Neural cell (in vitro differentiated cells): ENCODE data around the gene NDST1. TPM values are rescaled to one million over a fixed set of nuclear protein-coding genes. Genes with fewer than 3 reads are reported as not detected.

Experiments
- polyA plus RNA-seq: library from polyadenylated mRNA; depleted of rRNA; stranded (reverse); fragments of >200 nt; gene quantifications from 2 replicates; pipeline ENCODE4 v1.2.3, GENCODE V29; 2014

NDST1 gene
- polyA plus RNA-seq, 1 donor from 2014 or later: 15.6 TPM

Other genes starting within 250 kb of the NDST1 start
- gene CAMK2A, start 218.4 kb upstream of the NDST1 start, polyA plus RNA-seq: 61.7 and 73.9 TPM in 2 replicates
- not detected in 2 replicates for gene ARSI, start 205.2 kb upstream of the NDST1 start, polyA plus RNA-seq
- gene TCOF1, start 150.4 kb upstream of the NDST1 start, polyA plus RNA-seq: 6.5 and 8.5 TPM in 2 replicates
- gene CD74, start 95.2 kb upstream of the NDST1 start, polyA plus RNA-seq: not detected in 2 replicates
- 2,744 and 3,490 TPM in 2 replicates for gene RPS14, start 58.4 kb upstream of the NDST1 start, polyA plus RNA-seq
- 0.14 TPM in 1 of 2 replicates, not detected in the other for gene SYNPO, start 132.5 kb downstream of the NDST1 start, polyA plus RNA-seq
- not detected in 2 replicates for gene MYOZ3, start 153.1 kb downstream of the NDST1 start, polyA plus RNA-seq
- 65.9 and 67.9 TPM in 2 replicates for gene RBM22, start 192.9 kb downstream of the NDST1 start, polyA plus RNA-seq